NK-92 (cell line): Measurements from ENCODE around the gene SHISA4.
"Not testable (repeated sequence)": the region's sequence is repeated elsewhere in the genome, so short reads cannot be mapped to it uniquely, and the experiment has no call there.

ENCODE experiments used
- DNase-seq: peaks from one replicate; lab custom pipeline; 2025; ENCODE audit not compliant: unreplicated experiment; lab: John Stamatoyannopoulos, UW

Gene SHISA4

DNA sequence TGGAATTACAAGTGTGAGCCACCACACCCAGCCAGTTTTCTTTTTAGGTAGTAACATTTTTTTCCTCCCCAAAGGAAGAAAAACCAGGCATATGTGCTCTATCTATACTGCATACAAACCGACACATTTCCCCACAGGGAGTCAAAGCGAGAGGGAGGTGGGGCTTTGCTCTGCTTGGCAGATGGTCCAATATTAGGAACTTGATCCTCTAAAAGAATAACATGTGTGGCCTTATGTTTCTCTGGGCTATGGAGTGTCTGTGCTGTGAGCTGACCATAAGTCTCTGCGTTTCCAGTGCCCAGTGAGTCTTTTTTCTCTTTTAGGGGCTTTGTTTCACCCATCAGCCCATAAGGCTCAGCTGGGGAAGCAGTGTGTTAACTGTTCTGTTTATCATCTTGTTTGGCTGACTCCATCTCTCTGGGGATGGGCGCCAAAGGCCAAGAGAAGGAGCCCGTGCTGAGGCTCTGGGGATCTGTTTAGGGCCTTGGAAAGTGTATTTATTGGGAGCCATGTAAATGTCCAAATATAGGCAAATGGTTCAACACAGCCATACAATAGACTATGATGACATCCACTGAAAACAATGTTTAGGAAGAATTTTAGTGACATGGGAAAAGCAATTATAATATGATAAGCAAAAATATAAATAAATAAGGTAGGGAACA is 37.4 kb downstream of the SHISA4 start:
- DNase-seq = no peak

DNA sequence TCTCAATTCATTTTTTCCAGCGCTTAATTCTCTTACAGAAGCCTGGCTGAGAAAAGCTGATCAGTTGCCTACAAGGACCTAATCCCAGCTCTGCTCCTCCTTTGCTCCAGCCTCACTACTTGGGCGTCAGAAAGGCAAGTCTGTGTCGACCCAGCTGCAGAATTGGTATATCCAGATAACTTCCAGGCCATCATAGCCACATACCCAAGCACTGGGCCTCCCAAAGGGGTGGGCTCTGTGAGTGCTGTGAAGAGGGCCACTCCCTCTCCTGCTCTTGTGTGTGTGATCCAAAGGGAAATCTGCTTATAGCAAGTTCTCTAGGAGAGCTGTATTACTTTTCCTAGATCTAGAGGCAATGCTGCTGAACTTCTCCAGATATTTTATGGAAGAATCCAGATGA is 39.6 kb downstream of the SHISA4 start:
- DNase-seq = no peak

DNA sequence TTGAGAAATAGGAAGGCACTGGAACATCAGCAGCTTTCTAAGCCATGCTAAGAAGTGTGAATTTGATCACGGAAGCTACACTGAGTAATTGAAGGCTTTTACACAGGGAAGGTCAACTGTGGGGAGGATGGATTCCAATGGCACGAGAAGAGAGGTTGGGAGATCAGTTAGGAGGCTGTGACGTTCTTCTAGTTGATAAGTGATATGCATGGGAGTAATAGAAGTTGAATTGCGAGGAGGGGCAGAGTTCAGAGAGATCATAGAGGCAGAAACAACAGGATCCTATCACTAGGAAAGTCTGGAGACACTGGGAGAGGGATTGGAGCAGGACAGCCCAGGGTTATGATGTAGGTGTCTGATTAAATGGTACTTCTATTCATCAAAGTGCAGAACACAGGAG is 41.4 kb downstream of the SHISA4 start:
- no peak for DNase-seq

GRCh38 chr1:201930803-201931202 is 42.1 kb downstream of the SHISA4 start:
- no peak for DNase-seq

DNA sequence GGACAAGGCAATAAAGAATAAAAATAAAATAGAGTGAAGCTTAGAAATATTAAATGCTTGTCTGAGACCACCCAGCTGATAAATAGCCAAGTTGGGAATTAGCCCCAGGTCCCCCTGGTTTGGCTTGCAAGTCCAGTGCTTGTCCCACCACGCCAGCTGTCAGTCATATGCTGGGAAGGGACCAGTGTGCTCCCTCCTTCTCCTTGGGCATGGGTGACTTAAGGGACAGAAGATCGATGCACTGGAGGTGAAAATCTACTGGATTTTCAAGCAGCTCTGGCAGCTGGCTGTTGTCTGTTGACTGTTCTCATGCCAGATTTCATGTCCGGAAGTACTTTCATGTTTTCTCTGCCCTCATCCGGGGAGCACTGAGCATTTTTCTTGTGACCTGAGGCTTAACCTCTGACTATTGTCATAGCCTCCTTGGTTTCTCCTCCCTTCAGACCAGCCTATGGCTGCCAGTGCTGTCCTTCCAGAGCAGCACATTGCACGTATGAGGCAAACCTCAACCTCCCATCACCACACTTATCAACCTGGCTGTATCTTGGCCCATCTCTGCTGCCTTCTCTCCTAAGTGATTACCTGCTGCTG is 45.2 kb downstream of the SHISA4 start:
- no peak for DNase-seq

DNA sequence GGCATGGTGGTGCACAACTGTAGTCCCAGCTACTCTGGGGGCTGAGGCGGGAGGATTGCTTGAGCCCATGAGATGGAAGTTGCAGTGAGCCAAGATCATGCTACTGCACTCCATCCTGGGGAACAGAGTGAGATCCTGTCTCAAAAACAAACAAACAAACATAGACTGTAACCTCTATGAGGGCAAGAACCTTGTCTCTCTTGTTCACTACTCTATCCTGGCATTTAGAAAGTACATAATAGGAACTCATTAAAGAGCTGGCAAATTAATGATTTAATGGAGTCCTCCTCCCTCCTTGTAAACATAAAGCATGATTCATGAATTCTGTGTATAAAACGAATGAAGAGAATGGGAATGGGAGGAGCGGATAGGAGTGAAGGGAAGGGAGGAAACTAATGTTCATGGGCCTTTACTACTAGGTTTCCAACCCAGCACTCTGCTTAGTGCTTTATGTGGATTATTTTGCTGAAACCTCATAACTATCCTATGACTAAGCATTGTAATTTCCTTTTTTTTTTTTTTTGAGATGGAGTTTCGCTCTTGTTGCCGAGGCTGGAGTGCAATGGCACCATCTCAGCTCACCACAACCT is 49.0 kb downstream of the SHISA4 start:
- no peak for DNase-seq

DNA sequence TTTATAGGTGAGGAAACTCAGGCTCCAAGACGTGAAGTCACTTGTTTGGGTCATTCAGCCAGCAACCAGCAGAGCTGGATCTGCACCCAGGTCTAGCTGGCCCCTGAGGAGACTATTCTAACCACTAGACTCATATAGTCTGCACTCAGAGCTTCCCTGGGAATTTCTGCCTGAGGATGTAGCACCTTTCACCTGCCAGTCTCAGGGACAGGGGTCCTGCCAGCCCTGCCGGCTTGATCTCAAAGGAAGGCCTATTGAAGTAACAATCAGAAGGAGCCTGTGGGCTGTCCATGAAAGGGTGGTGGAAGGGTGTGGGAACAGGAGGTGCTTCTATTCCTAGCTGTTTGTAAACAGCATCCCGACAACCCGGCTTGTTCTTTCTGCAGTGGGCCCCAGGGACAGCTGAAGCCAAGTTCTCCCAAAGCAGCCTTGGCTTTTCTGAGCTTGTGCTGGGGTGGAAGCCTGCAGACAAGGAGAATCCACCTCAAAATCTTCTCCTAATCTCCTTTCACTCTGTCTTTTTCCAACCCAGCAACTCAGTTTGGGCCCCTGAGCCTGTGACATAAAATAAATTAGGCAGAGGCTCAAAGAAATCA is 49.8 kb downstream of the SHISA4 start:
- no peak for DNase-seq

DNA sequence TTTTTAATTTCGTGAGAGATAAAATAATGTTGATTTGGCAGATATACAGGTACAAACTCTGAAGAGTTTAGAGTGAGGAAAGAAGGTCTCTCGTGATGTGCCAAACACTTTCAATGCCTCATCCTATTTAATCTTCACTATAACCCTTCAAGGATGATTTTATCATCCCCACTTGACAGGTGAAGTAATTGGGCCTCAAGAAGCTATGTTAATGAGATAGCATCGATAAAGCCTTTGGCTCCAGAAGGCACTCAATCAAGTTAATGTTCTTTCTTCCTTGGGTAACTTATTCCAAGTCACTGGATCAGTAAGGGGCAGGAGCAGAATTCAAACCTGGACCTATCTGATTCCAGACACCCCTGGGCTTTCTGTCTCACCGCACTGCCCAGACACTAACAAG is 50.5 kb downstream of the SHISA4 start:
- no peak for DNase-seq

GRCh38 chr1:201939574-201939973 is 50.9 kb downstream of the SHISA4 start:
- no peak for DNase-seq

- DNase-seq = not testable (repeated sequence)
These were observed 51.6 kb downstream of the SHISA4 start for GRCh38 chr1:201940316-201940715.

DNA sequence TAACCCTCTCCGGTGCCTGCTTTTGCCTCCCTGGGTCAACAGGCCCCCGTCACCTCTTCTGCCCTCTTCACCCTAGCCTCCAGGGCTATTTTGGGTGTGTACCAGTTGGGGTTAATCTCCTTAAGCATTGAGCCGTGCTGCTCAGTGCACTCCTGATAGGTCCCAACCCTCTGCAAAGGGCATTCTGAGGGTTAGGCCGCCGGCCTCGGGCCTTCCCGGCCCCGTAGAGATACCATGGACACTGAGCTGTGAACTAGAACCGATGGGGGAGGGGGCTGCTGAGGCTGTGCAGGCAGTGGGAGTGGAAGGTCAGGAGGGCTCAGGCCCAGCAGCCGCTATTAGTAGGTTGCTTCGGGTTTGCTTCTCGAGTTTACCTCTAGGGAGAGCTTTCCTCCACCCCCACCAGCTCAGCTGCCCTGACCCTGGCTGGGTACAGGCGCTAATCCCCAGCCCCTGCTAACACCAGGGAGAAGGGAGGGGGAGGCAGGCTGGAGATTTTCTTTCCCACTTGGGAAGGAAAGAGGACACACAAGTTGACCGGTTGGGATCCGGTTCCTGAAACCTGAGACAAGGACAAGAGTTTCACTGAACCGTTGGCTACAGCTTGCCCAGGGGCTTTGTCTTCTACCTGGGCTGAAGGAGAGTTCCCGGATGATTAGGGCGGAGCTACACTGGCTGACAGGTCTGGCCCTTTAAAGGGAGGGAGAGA is 52.9 kb downstream of the SHISA4 start:
- DNase-seq = no peak

- DNase-seq = no peak
These were observed 53.4 kb downstream of the SHISA4 start for GRCh38 chr1:201942129-201942495.
